Measurements from ENCODE around the gene NGEF.
"Not testable (repeated sequence)": the region's sequence is repeated elsewhere in the genome, so short reads cannot be mapped to it uniquely, and the experiment has no call there.

NGEF gene

GRCh38 chr2:232926431-232926939 lies 86.6 kb downstream of the NGEF start:
- no peak for ATAC-seq

- ATAC-seq = no peak
Measured at GRCh38 chr2:232925821-232926156, 87.3 kb downstream of the NGEF start.

- no peak for ATAC-seq
Measured at GRCh38 chr2:232925153-232925820, 87.8 kb downstream of the NGEF start.

- ATAC-seq = no peak
Measured at GRCh38 chr2:232924433-232924832, 88.6 kb downstream of the NGEF start.

DNA sequence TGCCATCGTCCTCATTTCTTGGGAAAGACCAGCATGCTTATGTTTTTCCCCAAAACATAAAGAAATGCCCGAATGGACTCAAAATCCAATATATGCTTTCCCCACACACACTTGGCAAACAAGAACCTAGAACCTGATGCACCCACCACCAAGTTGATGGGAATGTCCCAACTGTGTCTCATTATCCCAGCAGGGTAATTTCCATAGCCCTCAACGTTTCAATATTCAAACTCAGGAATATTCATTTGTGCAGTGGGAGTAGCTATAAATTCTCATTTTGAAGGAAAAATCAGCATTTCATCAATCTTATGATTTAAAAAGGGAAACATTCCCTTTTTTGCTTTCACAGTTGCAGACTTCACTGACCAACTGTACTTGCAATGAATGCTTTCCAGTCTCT lies 92.3 kb downstream of the NGEF start:
- ATAC-seq = no peak

DNA sequence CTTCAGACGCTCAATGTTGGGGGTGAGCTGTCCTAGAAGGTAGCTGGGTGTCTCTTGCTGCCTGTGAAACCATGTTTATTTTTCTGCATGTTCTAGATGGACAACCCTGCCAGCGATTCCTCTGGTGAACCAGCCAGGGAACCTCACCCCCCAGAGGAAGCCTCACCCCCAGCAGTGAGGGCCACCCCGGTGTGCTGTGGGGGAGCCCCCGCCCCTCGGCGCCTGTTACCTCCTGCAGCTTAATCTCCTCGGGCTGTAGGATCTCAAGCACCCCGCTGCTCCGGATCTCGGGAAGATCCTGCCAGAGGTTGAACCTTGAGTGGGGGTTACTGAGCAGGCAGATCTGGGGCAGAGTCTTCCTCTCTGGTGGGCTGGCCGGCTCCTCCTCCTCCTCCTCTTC lies 93.0 kb downstream of the NGEF start:
- ATAC-seq = no peak

- no peak for ATAC-seq
Measured at GRCh38 chr2:232919141-232919540, 93.9 kb downstream of the NGEF start.

- ATAC-seq = no peak
Measured at GRCh38 chr2:232913903-232914302, 99.2 kb downstream of the NGEF start.

GRCh38 chr2:232911712-232912277 lies 101.3 kb downstream of the NGEF start:
- ATAC-seq = no peak

DNA sequence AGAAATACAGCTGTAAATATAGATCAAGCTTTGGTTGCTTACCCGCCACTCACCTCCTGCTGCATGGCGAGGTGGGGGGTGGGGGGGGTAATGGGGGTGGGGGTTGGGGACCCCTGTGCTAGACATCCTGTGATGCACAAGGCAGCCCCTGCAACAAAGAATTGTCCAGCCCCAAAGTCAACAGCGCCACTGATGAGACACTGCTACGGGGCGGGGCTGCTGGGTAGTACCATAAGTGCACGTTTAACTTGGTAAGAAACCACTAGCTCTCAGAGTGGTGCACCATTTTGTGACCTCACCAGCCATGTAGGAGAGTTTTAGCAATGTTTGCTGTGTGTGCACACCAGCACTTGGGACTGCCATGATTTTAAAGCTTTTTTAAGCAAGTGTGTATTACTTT lies 102.7 kb downstream of the NGEF start:
- no peak for ATAC-seq

DNA sequence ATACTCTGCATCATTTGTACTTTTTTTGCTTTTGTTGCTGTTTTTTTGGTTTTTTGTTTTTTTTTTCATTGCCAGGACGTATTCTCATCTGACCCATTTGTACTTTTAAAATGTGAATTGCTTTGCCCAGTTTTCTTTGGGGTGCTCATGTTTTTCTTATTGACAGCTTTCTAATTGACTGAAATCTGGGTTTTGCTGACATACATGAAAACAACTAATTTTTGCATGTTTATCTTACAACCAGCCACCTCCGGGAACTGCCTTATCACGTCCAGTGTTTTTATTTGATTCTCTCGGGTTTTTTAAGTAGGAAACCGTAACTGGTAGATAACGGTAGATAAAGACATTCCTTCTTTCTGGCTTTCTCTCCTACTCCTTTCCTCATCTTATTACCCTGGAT lies 104.4 kb downstream of the NGEF start:
- ATAC-seq = no peak

DNA sequence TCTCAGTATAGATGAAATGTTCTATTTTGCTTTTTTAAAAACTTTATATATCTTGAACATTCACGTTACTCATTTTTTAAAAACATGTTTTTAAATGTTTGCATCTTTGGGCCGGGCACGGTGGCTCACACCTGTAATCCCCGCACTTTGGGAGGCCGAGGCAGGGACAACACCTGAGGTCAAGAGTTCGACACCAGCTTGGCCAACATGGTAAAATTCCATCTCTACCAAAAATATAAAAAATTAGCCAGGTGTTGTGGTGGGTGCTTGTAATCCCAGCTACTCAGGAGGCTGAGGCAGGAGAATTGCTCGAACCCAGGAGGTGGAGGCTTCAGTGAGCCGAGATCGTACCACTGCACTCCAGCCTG lies 105.4 kb downstream of the NGEF start:
- not testable (repeated sequence) for ATAC-seq

DNA sequence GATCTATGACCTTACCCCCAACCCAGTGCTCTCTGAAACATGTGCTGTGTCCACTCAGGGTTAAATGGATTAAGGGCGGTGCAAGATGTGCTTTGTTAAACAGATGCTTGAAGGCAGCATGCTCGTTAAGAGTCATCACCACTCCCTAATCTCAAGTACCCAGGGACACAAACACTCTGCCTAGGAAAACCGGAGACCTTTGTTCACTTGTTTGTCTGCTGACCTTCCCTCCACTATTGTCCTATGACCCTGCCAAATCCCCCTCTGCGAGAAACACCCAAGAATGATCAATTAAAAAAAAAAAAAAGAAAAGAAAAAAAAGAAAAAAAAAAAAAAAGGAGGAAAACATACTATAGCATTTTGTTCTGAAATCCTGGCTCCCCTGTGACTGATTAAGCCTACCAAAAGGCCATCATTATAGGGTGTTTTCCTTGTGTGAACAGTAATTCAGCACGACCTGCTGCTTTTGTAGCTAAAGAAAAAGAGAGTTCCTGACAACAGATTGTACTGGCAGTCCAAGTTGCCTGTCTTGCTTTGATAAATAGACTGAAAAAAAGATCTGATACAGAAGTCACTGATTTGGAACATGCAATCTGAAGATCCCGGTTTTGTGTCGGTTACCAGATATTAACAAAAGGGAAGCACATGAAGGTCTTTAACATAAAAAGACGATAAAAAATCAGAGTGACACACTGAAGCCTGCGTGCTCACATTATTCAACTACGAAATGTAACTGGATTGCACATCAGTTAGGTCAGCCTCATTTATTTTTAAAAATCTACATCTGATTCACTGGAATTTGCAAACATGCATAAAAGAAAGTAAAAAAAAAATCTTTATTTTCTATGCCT lies 106.0 kb downstream of the NGEF start:
- not testable (repeated sequence) for ATAC-seq

GRCh38 chr2:232903989-232904388 lies 109.1 kb downstream of the NGEF start:
- no peak for ATAC-seq

GRCh38 chr2:232901736-232902578 lies 111.1 kb downstream of the NGEF start:
- ATAC-seq = peak; percentile 83

DNA sequence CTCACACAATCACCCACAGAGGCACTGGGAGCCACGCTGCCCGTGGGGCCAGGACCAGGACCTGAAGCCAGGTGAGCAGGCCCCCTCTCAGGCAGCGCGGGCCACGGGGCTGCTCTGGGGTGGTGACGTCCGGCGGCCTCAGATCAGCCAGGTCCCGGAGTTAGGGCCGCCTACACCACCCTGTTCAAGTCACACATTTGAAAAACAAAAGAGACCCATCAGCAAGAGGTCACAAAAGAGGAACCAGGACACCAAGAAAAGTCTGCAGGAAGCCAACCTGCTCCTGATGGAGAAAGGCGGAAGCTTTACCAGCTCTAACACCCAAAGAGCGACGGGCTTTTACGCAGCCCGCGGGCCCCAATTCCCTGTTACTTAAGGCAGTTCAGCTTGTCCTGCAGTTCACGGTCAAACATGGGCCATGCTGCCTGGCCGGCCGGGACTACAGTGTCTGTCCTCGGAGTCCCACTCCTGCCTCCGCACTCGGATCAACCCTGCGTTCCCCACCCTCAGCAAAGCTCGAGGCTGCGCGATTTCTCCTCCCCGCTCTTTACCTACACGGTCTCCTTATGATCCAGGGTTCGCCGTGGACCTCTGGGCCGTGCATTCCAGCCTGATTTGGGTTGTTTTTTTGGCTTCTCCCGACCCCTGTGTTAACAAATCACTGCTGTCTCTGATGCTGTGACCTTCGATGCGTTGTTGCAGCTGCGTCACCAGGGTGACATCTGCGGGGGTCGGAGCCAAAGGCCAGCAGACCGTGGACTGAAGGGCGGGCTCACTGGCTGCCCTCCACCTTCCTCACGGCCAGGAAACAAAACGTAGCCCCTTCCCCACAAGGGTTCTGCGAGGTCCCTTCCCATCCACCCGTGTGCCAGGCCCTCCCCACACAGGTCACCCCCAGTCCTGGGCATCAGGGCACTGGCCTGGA lies 112.0 kb downstream of the NGEF start:
- ATAC-seq = no peak

DNA sequence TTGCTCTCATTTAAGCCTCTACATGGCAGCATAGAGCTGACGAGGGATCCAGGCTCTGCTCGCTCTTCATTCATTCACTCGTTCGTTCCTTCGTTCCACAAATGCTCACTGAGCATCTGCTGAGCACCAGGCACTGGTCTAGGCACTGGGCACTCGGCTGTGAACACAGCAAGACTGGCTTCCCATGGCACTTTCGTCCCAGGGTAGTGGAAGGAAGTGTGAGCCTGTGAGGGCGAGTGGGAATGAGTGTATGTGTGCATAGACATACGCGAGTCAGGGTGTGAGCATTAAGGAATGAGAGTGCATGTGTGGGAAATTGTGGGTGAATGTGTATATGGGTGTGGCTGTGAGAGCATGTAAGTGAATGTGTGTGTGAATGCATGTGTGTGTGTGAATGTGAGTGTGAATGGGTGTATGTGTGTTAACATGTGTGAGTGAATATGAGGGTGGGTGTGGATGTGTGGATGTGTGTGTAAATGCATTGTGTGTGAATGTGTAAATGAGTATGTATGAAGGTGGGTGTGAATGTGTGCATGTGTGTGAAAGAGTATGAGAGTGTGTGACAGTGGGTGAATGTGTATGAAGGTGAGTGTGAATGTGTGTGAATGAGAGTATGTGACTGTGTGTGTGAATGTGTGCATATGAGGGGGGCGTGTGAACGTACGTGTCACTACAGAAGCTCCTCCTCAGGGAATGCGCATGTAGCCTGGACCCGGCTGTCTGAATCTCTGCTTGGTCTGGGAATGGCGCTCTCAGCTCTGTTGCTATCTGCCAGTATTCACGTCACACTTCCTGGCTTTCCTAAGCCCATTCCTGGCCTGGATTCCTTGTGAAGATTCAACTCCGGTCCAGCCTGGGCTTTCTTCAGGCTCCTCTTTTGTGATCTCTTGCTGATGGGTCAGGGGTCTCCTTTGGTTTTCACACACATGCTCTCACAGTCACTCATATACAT lies 114.2 kb downstream of the NGEF start:
- no peak for ATAC-seq

DNA sequence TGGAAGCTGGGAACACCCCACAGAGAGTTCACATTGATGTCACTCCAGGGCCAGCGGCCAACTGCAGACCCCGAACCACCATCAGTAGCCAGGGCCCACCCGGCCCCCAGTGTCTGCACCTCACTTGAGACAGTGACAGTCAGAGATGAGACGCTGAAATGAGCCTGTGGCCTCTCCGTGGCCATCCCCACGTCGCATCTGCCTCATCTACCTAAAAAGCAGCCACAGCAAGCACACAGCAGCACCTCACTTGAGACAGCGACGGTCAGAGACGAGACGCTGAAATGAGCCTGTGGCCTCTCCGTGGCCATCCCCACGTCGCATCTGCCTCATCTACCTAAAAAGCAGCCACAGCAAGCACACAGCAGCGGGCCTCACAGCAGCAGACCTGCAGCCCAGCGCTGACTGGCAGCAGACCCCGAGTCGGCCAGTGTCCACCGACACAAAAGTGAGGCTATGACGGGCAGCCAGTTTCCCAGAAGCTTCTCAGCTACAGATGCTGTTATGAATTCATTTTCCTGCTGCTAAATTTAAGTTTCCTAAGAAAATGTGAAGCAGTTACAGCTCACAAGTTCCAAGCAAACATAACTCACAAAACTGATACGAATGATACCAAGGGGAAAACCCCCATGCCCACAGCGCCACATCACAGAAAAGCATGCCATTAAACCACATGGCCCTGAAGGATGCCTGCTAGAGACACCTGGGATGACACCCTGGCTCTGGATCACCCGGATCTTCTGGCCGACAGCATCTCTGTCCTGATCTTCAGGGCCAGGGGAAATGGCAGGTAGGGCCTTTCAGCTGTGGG lies 115.3 kb downstream of the NGEF start:
- peak; percentile 62 to 69 for ATAC-seq

DNA sequence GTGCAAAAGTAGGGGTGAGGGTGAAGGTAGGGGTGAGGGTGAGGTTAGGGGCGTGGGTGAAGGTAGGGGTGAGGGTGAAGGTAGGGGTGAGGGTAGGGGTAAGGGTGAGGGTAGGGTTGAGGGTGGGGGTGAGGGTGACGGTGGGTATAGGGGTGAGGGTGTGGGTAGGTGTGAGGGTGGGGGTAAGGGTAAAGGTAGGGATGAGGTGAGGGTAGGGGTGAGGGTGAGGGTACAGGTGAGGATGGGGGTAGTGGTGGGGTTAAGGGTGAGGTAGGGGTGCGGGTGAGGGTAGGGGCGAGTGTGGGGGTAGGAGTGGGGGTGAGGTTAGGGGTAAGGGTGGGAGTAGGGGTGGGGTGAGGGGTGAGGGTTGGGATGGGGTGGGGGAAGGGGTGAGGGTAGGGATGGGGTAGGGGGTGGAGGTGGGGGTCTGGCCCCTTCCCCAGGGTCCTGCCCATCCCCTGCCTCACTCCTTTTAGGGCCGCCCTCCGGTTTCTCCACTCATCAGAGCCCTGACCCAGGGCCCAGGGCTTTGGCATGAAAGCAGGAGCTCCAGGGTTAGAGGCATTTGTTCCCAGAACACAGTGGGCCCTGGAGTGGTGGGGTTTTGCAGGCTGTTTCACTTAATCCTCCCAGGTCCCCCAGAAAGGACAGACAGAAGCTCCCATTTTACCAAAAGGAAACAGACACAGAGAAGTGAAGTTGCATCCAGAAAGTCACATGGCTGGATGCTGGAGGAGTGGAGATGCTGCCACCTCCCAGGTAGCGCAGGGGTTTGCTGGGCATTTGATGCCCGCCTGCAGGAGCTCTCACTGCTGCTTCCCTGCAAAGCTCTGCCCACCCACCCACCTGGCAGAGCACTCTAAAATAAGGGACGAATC lies 116.1 kb downstream of the NGEF start:
- ATAC-seq = no peak

Measured in activated CD4-positive, CD25-positive, alpha-beta regulatory T cell treated with anti-CD3 and anti-CD28 coated beads, Interleukin-2, amount 50 U/mL, for 24 hours (primary cell).